ENCODE results near the gene USH2A. TPM values are rescaled to one million over a fixed set of nuclear protein-coding genes. Genes with fewer than 3 reads are reported as not detected.

USH2A gene
- total RNA-seq, result under 0.01 TPM in 1 of 2 replicates, not detected in the other

GRCh38 chr1:216422821-216423520 lies at the start of gene USH2A:
Gene USH2A (minus strand): TSS chr1:216423448. CDS start chr1:216422336, 1,112 bp downstream.

Measured in bronchus fibroblast of lung (primary cell).